Neuronal stem cell (in vitro differentiated cells): ENCODE data around the gene NSFL1C.

Experiments
- DNase-seq: peaks from one replicate; pipeline ENCODE4 v3.0.0-alpha.2; 2013; ENCODE audit warnings: low spot score
- H2AFZ ChIP-seq: one replicate; pipeline ENCODE4 v1.6.1; 2013; ENCODE audit warnings: mild to moderate bottlenecking, low read length, inconsistent platforms
- H2AK5ac ChIP-seq: 2 replicates; pipeline ENCODE4 v1.6.1; 2013; ENCODE audit warnings: low read depth, mild to moderate bottlenecking, inconsistent platforms, low read length, moderate library complexity, mixed read lengths
- H2BK120ac ChIP-seq: 2 replicates; pipeline ENCODE4 v1.6.1; 2013; ENCODE audit warnings: low read depth, mild to moderate bottlenecking, inconsistent platforms, low read length, moderate library complexity, mixed read lengths
- H2BK12ac ChIP-seq: one replicate; pipeline ENCODE4 v1.6.1; 2013; ENCODE audit warnings: low read length, inconsistent platforms
- H2BK15ac ChIP-seq: 2 replicates; pipeline ENCODE4 v1.6.1; 2013; ENCODE audit warnings: mild to moderate bottlenecking, low read length, inconsistent platforms, mixed read lengths
- H2BK5ac ChIP-seq: one replicate; pipeline ENCODE4 v1.6.1; 2013; ENCODE audit warnings: inconsistent platforms, mild to moderate bottlenecking, low read length, moderate library complexity
- H3K14ac ChIP-seq: one replicate; pipeline ENCODE4 v1.6.1; 2013; ENCODE audit warnings: low read length, inconsistent platforms
- H3K18ac ChIP-seq: 2 replicates; pipeline ENCODE4 v1.6.1; 2013; ENCODE audit warnings: low read length, inconsistent platforms
- H3K23ac ChIP-seq: 2 replicates; pipeline ENCODE4 v1.6.1; 2013; ENCODE audit warnings: low read depth, mild to moderate bottlenecking, mixed read lengths, low read length, inconsistent platforms; ENCODE audit not compliant: poor library complexity
- H3K27ac ChIP-seq: replicated peaks from 3 replicates; pipeline ENCODE4 v1.5.1; 2013; ENCODE audit warnings: low read length, inconsistent platforms
- H3K27me3 ChIP-seq, 3 experiments: 2 replicates each; pipeline ENCODE4 v1.6.1; 2013; ENCODE audit warnings: low read length in 3 of 3, mild to moderate bottlenecking in 2 of 3, inconsistent platforms in 1 of 3, low read depth in 1 of 3, mixed read lengths in 1 of 3, moderate library complexity in 1 of 3; ENCODE audit not compliant: control insufficient read depth in 3 of 3, insufficient read depth in 3 of 3
- H3K36me3 ChIP-seq, 2 donors: replicated peaks in 1 of 2; 2 replicates each; pipeline ENCODE4 v1.6.1; 2013; ENCODE audit warnings: low read length in 2 of 2; ENCODE audit not compliant: control insufficient read depth in 2 of 2, insufficient read depth in 2 of 2
- H3K4ac ChIP-seq: 2 replicates; pipeline ENCODE4 v1.6.1; 2013; ENCODE audit warnings: inconsistent platforms, mild to moderate bottlenecking, low read length, moderate library complexity
- H3K4me1 ChIP-seq, 2 donors: 1 replicate in 1 of 2; 2 replicates in 1 of 2; pipeline ENCODE4 v1.6.1; 2013; ENCODE audit warnings: low read length in 2 of 2, low read depth in 1 of 2; ENCODE audit not compliant: control insufficient read depth in 2 of 2, insufficient read depth in 1 of 2
- H3K4me2 ChIP-seq: one replicate; pipeline ENCODE4 v1.6.1; 2013; ENCODE audit warnings: mild to moderate bottlenecking, low read length, inconsistent platforms; ENCODE audit not compliant: insufficient read depth, poor library complexity, severe bottlenecking
- H3K4me3 ChIP-seq, 2 donors: 2 replicates each; pipeline ENCODE4 v1.5.1; 2013; ENCODE audit warnings: low read length in 2 of 2, mild to moderate bottlenecking in 2 of 2, inconsistent platforms in 1 of 2, moderate library complexity in 1 of 2
- H3K79me1 ChIP-seq: one replicate; pipeline ENCODE4 v1.6.1; 2013; ENCODE audit warnings: low read depth, mild to moderate bottlenecking, inconsistent platforms, low read length, moderate library complexity
- H3K9ac ChIP-seq: one replicate; pipeline ENCODE4 v1.6.1; 2013; ENCODE audit warnings: mild to moderate bottlenecking, low read depth, low read length, inconsistent platforms; ENCODE audit not compliant: poor library complexity
- H3K9me3 ChIP-seq, 2 donors: replicated peaks in 1 of 2; 2 replicates each; pipeline versions ENCODE3 to v1.6.1; 2013; ENCODE audit warnings: low read length in 2 of 2, mild to moderate bottlenecking in 2 of 2, inconsistent platforms in 1 of 2, low read depth in 1 of 2, mixed read lengths in 1 of 2, moderate library complexity in 1 of 2; ENCODE audit not compliant: control insufficient read depth in 2 of 2, insufficient read depth in 1 of 2
- H4K8ac ChIP-seq: one replicate; pipeline ENCODE4 v1.6.1; 2013; ENCODE audit warnings: low read depth, mild to moderate bottlenecking, inconsistent platforms, low read length, moderate library complexity
- H4K91ac ChIP-seq: one replicate; pipeline ENCODE4 v1.6.1; 2013; ENCODE audit warnings: low read length, low read depth, mild to moderate bottlenecking, inconsistent platforms; ENCODE audit not compliant: poor library complexity
- WGBS, 2 donors: extraction: QIAGEN DNeasy Blood & Tissue Kit; methylation state at CpG; one replicate each; pipeline ENCODE4 v1.1.7; 2013; ENCODE audit warnings: missing lambda C conversion rate in 2 of 2, mixed read lengths in 1 of 2; ENCODE audit not compliant: insufficient read length in 2 of 2, insufficient replicate concordance in 1 of 2; ENCODE audit errors: extremely low coverage in 2 of 2; 5-methylcytosine and 5-hydroxymethylcytosine counted together

The NSFL1C gene

GRCh38 chr20:1441133-1441532, 25.5 kb downstream of the NSFL1C start:
- no peak overlapping the region for H3K4me2 ChIP-seq
- H2BK120ac ChIP-seq: no peak overlapping the region
- H3K79me1 ChIP-seq: no peaks in the 10 kb centered on the region
- no peak overlapping the region for H3K4me3 ChIP-seq
- no peak overlapping the region for H2AFZ ChIP-seq
- no peak overlapping the region for H2BK12ac ChIP-seq
- H3K23ac ChIP-seq: no peak overlapping the region
- no peak overlapping the region for H4K91ac ChIP-seq
- H2BK15ac ChIP-seq: no peak overlapping the region
- no peaks in the 10 kb centered on the region for H3K27me3 ChIP-seq
- H4K8ac ChIP-seq: no peak overlapping the region
- H3K36me3 ChIP-seq: peaks cover 41 to 61% of the 10 kb centered on the region in 2 donors
- H2AK5ac ChIP-seq: no peak overlapping the region
- no peak overlapping the region for H3K18ac ChIP-seq
- no peak overlapping the region for H3K27ac ChIP-seq
- H2BK5ac ChIP-seq: no peak overlapping the region
- no peaks in the 10 kb centered on the region for H3K4me1 ChIP-seq
- H3K14ac ChIP-seq: no peak overlapping the region
- H3K9ac ChIP-seq: no peak overlapping the region
- H3K9me3 ChIP-seq: no peaks in the 10 kb centered on the region
- WGBS, 2 donors: no CpG with 5 or more reads among the region's 3 CpGs
- no peak for DNase-seq
- H3K4ac ChIP-seq: no peak overlapping the region

GRCh38 chr20:1440024-1440423, 26.6 kb downstream of the NSFL1C start:
- Histone ChIP-seq H2BK12ac (no peak overlapping the region), H3K36me3 (peaks cover 31 to 50% of the 10 kb centered on the region in 2 donors), H3K9ac (no peak overlapping the region), H3K27ac (no peak overlapping the region), H3K14ac (no peak overlapping the region), H3K18ac (no peak overlapping the region), H2AK5ac (no peak overlapping the region), H4K91ac (no peak overlapping the region), H3K4me3 (no peak overlapping the region), H3K9me3 (no peaks in the 10 kb centered on the region), H2BK120ac (no peak overlapping the region), H4K8ac (no peak overlapping the region), H2AFZ (no peak overlapping the region), H3K79me1 (no peaks in the 10 kb centered on the region), H2BK15ac (no peak overlapping the region), H3K23ac (no peak overlapping the region), H3K4ac (no peak overlapping the region), H3K4me2 (no peak overlapping the region), H2BK5ac (no peak overlapping the region), H3K4me1 (no peaks in the 10 kb centered on the region), H3K27me3 (no peaks in the 10 kb centered on the region)
- no CpG with 5 or more reads among the region's 6 CpGs for WGBS, 2 donors
- no peak for DNase-seq

DNA sequence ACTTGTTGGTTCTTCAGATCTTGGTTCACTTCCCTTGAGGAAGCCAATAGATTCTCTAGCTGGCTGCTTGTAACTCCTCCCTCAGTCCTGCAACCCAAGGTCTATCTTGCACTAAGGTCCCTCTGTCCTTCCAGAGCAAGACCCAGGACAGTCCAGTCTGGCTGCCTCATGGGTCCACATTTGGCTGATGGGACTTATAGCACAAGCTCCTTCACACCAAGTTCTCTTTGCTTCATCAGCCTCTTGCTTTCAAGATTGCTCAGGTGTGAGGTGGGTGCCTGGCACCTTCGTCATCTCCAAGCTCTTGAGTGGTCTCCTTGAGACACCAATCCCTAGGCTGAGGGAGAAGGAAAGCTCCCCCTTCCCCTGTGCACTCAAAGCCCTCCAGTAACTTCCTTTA, 28.3 kb downstream of the NSFL1C start:
- Histone ChIP-seq H3K79me1 (no peaks in the 10 kb centered on the region), H3K4me2 (no peak overlapping the region), H2AFZ (no peak overlapping the region), H3K23ac (no peak overlapping the region), H3K18ac (no peak overlapping the region), H2AK5ac (no peak overlapping the region), H2BK12ac (no peak overlapping the region), H3K4me3 (no peak overlapping the region), H2BK120ac (no peak overlapping the region), H3K27ac (no peak overlapping the region), H3K9me3 (peaks cover 0 to 11% of the 10 kb centered on the region in 2 donors), H2BK15ac (no peak overlapping the region), H3K9ac (no peak overlapping the region), H4K91ac (no peak overlapping the region), H3K36me3 (peaks cover 15 to 33% of the 10 kb centered on the region in 2 donors), H3K14ac (no peak overlapping the region), H4K8ac (no peak overlapping the region), H3K4ac (no peak overlapping the region), H3K27me3 (no peaks in the 10 kb centered on the region), H3K4me1 (no peaks in the 10 kb centered on the region), H2BK5ac (no peak overlapping the region)
- DNase-seq: no peak
- WGBS, 2 donors: no CpG with 5 or more reads among the region's 1 CpG

DNA sequence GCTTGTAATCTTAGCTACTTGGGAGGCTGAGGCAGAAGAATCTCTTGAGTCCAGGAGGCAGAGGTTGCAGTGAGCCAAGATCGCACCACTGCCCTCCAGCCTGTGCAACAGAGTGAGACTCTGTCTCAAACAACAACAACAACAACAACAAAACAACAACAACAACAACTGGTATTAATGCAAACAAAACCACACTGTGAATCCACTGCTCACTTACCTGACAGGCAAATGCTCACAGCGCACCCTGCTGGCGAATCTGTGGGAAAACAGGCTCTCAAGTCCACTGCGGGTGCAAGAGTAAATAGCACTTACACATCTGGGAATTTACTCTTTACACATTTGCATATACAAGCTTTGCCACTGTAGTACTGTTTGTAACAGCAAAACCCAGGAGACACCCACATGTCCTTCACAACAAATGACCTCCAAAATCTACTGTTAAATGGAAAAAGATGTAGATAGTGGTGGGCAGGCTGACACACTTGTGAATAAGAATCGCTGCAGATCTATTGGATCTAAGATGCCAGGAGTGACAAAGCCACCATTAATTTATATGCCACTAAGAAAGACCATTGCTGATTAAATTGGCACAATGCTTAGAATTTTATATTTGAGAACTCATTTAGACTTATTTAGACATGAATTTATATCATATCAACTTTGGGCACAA, 29.3 kb downstream of the NSFL1C start:
- no peak overlapping the region for H2BK120ac ChIP-seq
- no peak overlapping the region for H2AFZ ChIP-seq
- no peak overlapping the region for H3K18ac ChIP-seq
- H2BK5ac ChIP-seq: no peak overlapping the region
- H3K14ac ChIP-seq: no peak overlapping the region
- H3K79me1 ChIP-seq: no peaks in the 10 kb centered on the region
- H3K27ac ChIP-seq: no peak overlapping the region
- peak; percentile 63 for DNase-seq
- no CpG with 5 or more reads among the region's 5 CpGs for WGBS, 2 donors
- H2BK15ac ChIP-seq: no peak overlapping the region
- peaks cover 0 to 18% of the 10 kb centered on the region in 2 donors for H3K9me3 ChIP-seq
- H2BK12ac ChIP-seq: no peak overlapping the region
- H4K8ac ChIP-seq: no peak overlapping the region
- no peak overlapping the region for H3K4me2 ChIP-seq
- H3K23ac ChIP-seq: no peak overlapping the region
- no peak overlapping the region for H3K4me3 ChIP-seq
- no peaks in the 10 kb centered on the region for H3K27me3 ChIP-seq
- H3K4me1 ChIP-seq: no peaks in the 10 kb centered on the region
- H4K91ac ChIP-seq: no peak overlapping the region
- H3K4ac ChIP-seq: no peak overlapping the region
- peaks cover 10 to 23% of the 10 kb centered on the region in 2 donors for H3K36me3 ChIP-seq
- no peak overlapping the region for H2AK5ac ChIP-seq
- no peak overlapping the region for H3K9ac ChIP-seq
